ENCODE results near the gene TEX10.

- TF ChIP-seq RNF2 (IDR thresholded peaks at IDR 0.05; ENCODE audit: borderline replicate concordance, low read depth) = no peak
- TF ChIP-seq KDM1A (IDR thresholded peaks at IDR 0.05; ENCODE audit: low read depth) = no peak
- TF ChIP-seq CTCF (IDR thresholded peaks at IDR 0.05) = no peak
- TF ChIP-seq, protein P1, sequence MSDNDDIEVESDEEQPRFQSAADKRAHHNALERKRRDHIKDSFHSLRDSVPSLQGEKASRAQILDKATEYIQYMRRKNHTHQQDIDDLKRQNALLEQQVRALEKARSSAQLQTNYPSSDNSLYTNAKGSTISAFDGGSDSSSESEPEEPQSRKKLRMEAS (IDR thresholded peaks at IDR 0.05) = no peak
- TF ChIP-seq CBX8 (IDR thresholded peaks at IDR 0.05) = no peak
These were observed 44.0 kb upstream of the TEX10 start for GRCh38 chr9:100396769-100397168.
